NCI-H1930 (cell line): ENCODE measurements around the gene RET.
"Not testable (repeated sequence)": the region's sequence is repeated elsewhere in the genome, so short reads cannot be mapped to it uniquely, and the experiment has no call there.

Experiments
- DNase-seq, 2 experiments: peaks; one replicate each; lab custom pipeline; 2025; lab: John Stamatoyannopoulos, UW

The RET gene

GRCh38 chr10:43078175-43078985 lies 1.5 kb downstream of the RET start:
- DNase-seq: no peak

- DNase-seq: no peak
Measured at GRCh38 chr10:43078986-43079273, 2.1 kb downstream of the RET start.

GRCh38 chr10:43079856-43080255 lies 3.0 kb downstream of the RET start:
- DNase-seq: no peak

GRCh38 chr10:43082087-43082486 lies 5.2 kb downstream of the RET start:
- DNase-seq: no peak

- no peak for DNase-seq
Measured at GRCh38 chr10:43082746-43083145, 5.9 kb downstream of the RET start.

- DNase-seq: no peak
Measured at GRCh38 chr10:43083764-43084163, 6.9 kb downstream of the RET start.

GRCh38 chr10:43084812-43085211 lies 7.9 kb downstream of the RET start:
- DNase-seq: no peak

GRCh38 chr10:43086321-43086942 lies 9.6 kb downstream of the RET start:
- DNase-seq: no peak

- DNase-seq: no peak
Measured at GRCh38 chr10:43089519-43089918, 12.7 kb downstream of the RET start.

- no peak for DNase-seq
Measured at GRCh38 chr10:43090188-43090587, 13.3 kb downstream of the RET start.

- no peak for DNase-seq
Measured at GRCh38 chr10:43090664-43091063, 13.8 kb downstream of the RET start.

GRCh38 chr10:43091846-43092245 lies 15.0 kb downstream of the RET start:
- DNase-seq: no peak

GRCh38 chr10:43093423-43094076 lies 16.7 kb downstream of the RET start:
- no peak for DNase-seq

GRCh38 chr10:43094085-43094484 lies 17.2 kb downstream of the RET start:
- no peak for DNase-seq

- DNase-seq: not testable (repeated sequence)
Measured at GRCh38 chr10:43099339-43099738, 22.5 kb downstream of the RET start.

- DNase-seq: no peak
Measured at GRCh38 chr10:43099928-43100327, 23.1 kb downstream of the RET start.

GRCh38 chr10:43100366-43100765 lies 23.5 kb downstream of the RET start:
- DNase-seq: no peak

GRCh38 chr10:43102063-43102828 lies 25.4 kb downstream of the RET start:
- no peak for DNase-seq

GRCh38 chr10:43105102-43105955 lies 28.5 kb downstream of the RET start:
- peak in 1 of 2 experiments; percentile 1 for DNase-seq

- DNase-seq: no peak
Measured at GRCh38 chr10:43105956-43106229, 29.0 kb downstream of the RET start.

GRCh38 chr10:43106256-43107091 lies 29.6 kb downstream of the RET start:
- DNase-seq: no peak
